GM19025 (cell line): ENCODE data around the gene NAA11.
"Not testable (repeated sequence)": the region's sequence is repeated elsewhere in the genome, so short reads cannot be mapped to it uniquely, and the experiment has no call there.

Experiments
- ATAC-seq: cut with Tn5 transposase; IDR thresholded peaks from one replicate; pipeline ENCODE4 v1.9.1; 2021; ENCODE audit warnings: mild to moderate bottlenecking, low read depth, moderate library complexity; ENCODE audit not compliant: unreplicated experiment

The NAA11 gene

GRCh38 chr4:79311279-79311678, 14.6 kb downstream of the NAA11 start:
- ATAC-seq = no peak

GRCh38 chr4:79308971-79309370, 16.9 kb downstream of the NAA11 start:
- no peak for ATAC-seq

GRCh38 chr4:79308137-79308536, 17.7 kb downstream of the NAA11 start:
- no peak for ATAC-seq

GRCh38 chr4:79306795-79307194, 19.1 kb downstream of the NAA11 start:
- ATAC-seq = no peak

- no peak for ATAC-seq
Measured at GRCh38 chr4:79300280-79300679, 25.6 kb downstream of the NAA11 start.

- ATAC-seq = no peak
Measured at GRCh38 chr4:79298484-79298883, 27.4 kb downstream of the NAA11 start.

GRCh38 chr4:79298027-79298426, 27.8 kb downstream of the NAA11 start:
- no peak for ATAC-seq

- ATAC-seq = no peak
Measured at GRCh38 chr4:79297479-79297878, 28.4 kb downstream of the NAA11 start.

GRCh38 chr4:79296768-79297428, 29.0 kb downstream of the NAA11 start:
- no peak for ATAC-seq

- ATAC-seq = no peak
Measured at GRCh38 chr4:79295086-79295485, 30.8 kb downstream of the NAA11 start.

GRCh38 chr4:79294064-79294463, 31.8 kb downstream of the NAA11 start:
- no peak for ATAC-seq

- no peak for ATAC-seq
Measured at GRCh38 chr4:79292008-79292407, 33.9 kb downstream of the NAA11 start.

GRCh38 chr4:79290376-79290775, 35.5 kb downstream of the NAA11 start:
- no peak for ATAC-seq

GRCh38 chr4:79288185-79288584, 37.7 kb downstream of the NAA11 start:
- ATAC-seq = no peak

GRCh38 chr4:79287718-79288117, 38.1 kb downstream of the NAA11 start:
- ATAC-seq = no peak

GRCh38 chr4:79287076-79287475, 38.8 kb downstream of the NAA11 start:
- ATAC-seq = no peak

GRCh38 chr4:79281566-79282359, 44.1 kb downstream of the NAA11 start:
- no peak for ATAC-seq

- not testable (repeated sequence) for ATAC-seq
Measured at GRCh38 chr4:79277467-79277866, 48.4 kb downstream of the NAA11 start.

- no peak for ATAC-seq
Measured at GRCh38 chr4:79273915-79274314, 51.9 kb downstream of the NAA11 start.

GRCh38 chr4:79272761-79273160, 53.1 kb downstream of the NAA11 start:
- no peak for ATAC-seq

- no peak for ATAC-seq
Measured at GRCh38 chr4:79272126-79272525, 53.7 kb downstream of the NAA11 start.

GRCh38 chr4:79267671-79268070, 58.2 kb downstream of the NAA11 start:
- ATAC-seq = no peak
